NK-92 (cell line): Measurements from ENCODE around the gene ACACA.
"Not testable (repeated sequence)": the region's sequence is repeated elsewhere in the genome, so short reads cannot be mapped to it uniquely, and the experiment has no call there.

Source experiments
- DNase-seq: peaks from one replicate; lab custom pipeline; 2025; ENCODE audit not compliant: unreplicated experiment; lab: John Stamatoyannopoulos, UW

Gene ACACA

DNA sequence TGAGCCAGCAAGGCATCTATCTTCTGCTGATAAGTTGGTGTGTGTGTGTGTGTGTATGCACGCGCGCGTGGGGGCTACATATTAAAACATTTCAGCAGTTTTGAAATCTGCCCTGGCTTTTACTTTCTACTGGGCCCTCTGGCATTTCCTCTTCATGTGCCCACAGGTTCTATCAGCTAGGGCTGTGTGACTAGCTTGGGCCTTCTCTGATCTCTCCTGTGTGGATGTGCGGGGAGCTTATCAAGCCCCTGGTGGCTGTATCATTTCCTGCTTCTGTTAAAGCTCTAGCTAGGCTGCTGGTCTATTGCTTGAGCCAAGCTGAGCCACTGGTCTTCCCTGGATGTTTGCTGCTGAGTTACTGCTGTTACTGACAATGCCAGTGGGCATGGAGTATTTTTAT lies 325.3 kb downstream of the ACACA start:
- no peak for DNase-seq

DNA sequence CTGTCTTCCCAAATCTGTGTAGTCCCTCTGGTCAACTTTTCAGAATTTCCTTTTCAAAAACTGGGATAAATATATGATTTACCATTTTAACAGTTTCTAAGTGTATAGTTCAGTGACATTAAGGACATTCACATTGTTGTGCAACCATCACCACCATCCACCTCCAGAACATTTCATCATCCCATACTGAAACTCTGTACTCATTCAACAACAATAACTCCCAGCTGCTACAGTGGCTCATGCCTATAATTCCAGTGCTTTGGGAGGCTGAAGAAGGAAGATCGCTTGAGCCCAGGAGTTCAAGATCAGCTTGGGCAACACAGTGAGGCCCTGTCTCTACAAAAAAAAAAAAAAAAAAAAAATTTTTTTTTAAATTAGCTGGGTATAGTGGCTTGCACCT lies 326.9 kb downstream of the ACACA start:
- no peak for DNase-seq

DNA sequence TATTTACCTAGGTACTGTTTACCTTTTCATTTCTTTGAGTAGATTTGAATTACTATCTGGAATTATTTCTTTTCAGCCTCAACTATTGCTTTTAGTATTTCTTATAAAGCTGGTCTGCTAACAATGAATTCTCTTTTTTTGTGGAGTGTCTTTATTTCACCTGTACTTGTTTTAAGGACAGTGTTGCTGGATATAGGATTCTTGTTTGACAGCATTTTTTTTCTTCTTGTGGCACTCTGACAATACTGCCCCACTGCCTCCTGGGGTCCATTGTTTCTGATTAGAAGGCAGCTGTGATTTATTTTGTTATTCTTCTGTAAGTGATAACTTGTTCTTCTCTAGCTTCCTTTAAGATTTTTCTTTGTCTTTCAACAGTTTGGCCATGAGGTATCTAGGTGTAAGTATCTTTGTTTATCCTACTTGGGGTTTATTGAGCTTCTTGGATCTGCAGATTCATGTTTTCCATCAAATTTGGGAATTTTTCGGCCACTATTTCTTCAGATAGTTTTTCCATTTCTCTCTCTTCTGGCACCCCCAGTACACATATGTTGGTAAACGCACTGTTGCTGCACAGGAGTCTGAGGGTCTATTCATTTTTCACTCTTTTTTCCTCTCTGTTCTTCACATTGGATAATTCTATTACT lies 327.4 kb downstream of the ACACA start:
- no peak for DNase-seq

DNA sequence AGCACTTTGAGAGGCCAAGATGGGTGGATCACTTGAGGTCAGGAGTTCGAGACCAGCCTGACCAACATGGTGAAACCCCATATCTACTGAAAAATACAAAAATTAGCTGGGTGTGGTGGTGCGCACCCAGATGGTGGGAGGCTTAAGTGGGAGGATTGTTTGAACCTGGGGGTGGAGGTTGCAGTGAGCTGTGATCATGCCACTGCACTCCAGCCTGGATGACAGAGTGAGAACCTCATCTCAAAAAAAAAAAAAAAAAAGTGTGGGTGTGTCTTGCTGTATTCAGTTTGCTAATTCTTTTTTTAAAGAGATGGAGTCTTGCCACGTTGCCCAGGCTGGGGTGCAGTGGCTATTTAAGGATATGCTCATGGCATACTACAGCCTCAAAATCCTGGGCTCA lies 333.2 kb downstream of the ACACA start:
- DNase-seq, result not testable (repeated sequence)

DNA sequence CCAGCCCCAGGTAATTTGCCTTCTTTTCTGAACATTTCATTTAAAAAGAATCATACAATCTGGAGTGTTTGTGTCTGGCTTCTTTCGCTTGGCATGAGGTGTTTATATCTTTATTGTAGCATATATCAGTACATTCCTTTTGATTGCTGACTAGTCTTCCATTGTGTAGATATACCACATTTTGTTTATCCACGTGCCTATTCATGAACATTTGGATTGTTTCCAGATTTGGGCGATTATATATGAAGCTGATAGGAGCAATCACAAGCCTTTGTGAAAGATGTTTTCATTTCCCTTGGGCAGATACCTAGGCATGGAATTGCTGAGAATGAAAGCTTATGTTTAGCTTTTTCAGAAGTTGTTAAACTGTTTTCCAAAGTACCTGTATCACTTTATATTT lies 337.5 kb downstream of the ACACA start:
- no peak for DNase-seq

DNA sequence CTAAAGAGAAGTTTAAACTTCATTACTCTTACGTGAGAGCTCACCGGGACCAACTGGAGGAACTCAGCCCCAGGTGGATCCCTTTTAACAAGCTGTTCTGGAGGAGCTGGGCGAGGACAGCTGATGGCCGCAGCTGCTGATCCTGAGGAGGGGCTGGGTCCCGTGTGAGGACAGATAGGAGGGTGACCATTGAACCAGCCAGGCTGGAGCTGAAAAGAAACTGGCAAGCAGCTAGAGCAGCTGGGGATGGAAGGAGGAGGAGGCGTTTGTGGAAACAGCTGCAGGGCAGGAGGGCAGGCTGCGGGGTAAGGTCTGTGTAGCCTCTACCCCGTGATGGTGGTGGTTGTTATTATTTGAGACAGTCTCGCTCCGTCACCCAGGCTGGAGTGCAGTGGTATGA lies 338.4 kb downstream of the ACACA start:
- DNase-seq, result no peak

DNA sequence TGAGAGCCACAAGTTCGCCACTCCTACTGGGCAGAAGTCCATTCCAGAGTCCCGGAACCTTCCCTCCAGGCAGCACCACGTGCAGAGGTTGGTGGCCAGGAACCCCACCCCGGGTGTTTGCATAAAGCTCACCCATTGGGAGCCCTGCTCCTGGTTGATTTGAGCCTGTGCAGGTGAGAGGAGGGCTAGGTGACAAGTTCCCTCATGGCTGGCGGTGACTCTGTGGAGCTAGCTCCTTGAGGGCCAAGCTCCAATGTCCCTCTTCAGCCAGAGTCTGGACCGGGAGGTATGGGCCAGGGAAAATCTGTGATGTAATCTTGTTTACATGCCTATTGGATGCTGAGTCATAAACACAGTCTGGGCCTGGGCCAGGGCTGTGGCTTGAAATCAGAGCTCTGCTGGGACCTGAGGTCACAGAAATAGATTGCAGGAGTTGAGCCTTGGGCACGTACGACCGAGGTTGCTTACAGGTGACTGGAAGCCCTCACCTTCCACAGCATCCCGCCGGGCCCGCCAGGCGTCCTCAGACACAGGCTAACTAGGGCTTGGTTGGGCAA lies 339.0 kb downstream of the ACACA start:
- no peak for DNase-seq

DNA sequence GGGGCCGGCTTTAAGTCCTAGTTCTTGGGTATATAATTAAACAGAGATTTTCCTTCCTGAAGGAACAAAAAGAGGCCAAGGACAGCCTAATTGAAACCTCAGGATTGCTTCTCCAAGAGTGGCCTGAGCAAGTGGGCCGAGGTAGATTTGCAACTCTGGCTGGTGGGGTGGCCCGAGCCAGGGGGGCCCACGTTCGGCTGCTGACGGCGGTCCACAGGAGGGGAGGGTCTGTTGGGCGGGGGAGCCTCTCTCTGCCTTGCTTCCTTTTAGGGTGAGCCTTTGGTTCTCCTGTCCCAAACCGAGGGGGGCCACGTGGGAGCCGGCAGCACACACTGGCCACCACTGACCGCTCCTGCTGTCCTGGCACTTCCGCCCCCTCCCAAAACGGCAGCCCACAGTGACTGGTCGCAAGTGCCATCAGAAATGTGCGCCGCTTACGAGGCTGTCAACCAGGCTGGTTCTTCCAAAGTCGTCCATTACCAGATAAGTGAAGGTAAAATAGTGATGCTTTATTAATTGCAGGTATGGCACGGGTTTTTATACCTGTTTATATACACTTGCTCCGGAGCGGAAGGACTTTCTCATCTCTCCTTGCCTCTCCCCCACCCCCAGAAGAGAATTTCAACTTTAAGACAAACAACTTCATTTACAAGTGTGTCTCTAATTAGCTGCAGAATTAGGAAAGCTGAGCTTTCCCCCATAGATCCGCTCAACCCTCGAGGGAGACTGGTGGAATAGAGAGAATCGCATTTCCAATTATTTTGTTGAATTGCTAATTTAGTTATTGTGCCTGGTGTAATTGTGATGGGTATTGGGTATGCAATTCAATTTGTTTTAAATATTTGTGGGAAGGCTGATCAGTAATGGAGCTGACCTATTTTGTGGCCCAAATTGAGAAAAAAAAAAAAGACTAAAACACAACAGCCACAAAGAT lies 340.0 kb downstream of the ACACA start:
- DNase-seq, result no peak

DNA sequence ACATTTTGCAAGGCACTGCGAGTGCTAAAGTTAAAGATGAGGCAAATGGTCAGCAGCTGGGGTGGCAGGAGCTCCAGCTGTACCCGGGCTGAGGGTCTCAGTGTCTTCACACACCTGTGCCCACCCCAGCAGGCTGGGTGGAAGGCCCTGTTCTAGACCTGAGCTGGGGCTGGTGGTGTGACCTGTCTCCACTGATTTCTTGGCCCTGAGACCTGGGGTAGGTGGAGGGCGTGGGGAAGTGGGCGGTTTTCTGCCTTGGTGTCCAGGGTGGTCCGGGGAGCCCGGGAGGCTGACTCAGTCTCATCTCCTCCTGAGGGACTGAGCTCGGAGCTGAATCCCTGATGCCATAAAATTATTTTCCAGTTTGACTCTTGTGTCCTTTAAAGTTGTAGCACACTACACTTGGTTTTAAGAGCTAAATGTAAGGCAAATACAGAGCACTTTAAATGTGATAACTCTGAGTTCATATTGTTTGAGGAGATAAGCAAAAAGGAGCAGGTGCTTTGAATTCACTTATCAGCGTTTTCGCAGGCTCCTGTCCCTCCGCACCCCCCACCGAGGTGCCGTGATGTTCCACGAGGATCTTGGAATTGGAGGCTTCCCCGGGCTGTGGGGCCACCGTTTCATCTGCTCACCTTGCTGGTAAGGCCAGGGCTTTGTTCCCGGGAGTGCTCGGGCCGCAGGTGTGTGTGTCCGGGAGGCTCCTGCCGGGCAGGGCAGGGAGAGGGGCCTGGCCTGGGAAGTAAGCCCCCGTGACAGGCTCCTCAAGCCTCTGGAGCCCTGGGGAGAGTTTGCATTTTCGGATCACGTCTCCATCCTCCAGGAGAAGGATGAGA lies 340.9 kb downstream of the ACACA start:
- DNase-seq, result no peak

DNA sequence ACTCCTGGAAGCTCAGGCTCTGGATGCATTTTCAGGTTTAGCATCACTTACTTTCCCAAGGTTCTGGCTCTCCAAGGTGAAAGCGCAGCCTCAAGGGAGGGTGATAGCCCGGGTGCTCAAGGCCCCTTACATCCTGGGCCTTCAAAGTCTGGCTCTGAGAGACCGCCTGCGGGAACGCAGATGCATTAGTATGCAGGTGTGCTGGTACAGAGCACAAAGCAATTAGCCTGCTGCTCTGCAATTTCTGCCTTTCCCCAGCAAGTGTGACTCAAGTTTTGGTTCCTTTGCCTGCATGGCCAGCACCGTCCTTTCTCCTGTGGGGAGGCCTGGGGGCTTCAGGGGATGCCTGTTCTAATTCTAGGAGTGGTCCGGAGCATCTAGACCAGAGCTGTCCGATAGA lies 341.7 kb downstream of the ACACA start:
- DNase-seq, result no peak

DNA sequence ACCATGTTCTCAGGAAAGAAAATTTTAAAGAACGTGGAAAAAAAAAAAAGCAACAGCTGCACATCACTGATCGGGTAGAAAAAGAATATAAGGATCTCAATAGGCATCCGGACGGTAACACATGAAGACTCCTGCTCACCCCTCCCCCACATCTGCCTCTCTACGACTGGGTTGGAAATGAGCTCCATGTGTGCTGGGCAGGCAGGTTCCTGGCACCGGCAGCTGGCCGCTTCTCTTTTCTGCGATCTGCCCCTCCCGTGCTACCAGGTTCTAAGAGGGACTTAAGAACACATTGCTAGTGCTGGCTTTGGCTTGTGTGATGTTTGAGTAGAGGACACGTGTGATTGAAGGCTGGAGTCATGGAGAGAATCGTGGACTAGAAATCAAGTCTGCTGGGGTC lies 342.4 kb downstream of the ACACA start:
- DNase-seq, result no peak

DNA sequence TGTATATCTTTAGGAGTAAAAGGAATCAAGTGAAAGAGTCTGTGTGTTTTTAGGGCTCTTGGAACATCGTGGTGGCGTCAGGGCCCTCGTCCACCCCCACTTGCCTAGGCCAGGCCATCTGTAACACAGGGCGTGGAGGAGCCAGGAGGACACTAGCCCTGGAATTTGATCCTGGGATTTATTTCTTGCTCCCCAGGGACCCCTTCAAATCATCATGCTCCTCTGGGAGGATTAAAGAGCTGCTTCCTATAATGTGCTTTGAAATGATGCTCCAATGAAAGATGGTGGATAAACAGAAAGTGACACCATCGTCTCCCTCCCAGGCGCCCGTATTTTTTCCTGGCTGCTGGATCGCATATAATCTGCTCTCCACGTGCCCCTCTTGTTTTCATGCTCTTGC lies 344.6 kb downstream of the ACACA start:
- no peak for DNase-seq

DNA sequence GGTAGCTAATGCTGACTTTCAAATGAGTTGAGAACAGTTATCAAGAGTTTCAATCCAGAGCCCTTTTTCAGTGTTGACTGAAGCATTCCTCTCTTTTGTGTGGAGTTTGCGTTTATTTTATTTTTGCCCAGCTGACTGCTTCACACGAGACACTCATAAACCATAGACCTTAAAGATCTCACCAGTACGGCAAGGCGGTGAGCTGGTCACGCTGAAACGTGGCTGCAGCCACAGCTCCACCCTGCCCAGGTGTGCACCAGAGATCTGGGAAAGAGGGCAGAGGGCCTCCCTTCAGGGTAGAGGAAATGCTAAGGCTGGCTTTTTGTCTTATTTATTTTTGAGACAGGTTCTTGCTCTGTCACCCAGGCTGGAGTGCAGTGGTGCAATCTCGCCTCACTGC lies 345.7 kb downstream of the ACACA start:
- no peak for DNase-seq

DNA sequence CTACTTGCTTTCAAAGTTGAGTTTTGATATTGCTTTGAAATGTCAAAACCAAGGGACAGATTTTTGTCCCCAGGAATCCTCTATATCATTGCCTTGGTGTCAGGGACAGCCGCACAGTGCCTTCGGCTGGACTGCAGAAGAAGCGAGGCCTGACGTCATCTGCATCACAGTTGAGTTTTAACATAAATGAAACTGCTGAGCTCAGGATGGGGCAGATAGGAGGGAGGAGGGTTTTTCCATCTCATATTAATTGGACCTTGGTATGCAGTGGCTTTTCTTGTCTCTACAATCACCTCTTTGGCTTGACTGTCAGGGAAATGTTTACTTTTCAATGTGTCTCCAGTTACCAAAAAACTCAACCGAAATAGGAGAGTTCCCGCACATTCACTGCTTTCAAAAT lies 346.5 kb downstream of the ACACA start:
- DNase-seq, result no peak

DNA sequence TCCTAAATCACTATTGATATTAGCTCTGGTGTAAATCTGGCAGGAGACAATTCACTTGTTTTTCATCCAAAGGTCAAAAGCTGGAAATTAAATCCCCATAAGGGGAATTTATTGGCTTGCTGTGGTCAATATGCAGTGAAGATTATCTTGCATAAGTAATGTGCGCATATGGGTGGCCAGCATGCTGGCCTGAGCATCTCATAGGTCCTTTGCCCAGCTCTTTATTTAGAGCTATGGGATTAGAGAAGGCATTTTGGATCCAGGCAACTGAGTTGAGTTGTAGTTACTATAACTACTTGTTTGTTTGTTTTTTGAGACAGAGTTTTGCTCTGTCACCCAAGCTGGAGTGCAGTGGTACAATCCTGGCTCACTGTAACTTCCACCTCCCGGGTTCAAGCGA lies 347.1 kb downstream of the ACACA start:
- no peak for DNase-seq

DNA sequence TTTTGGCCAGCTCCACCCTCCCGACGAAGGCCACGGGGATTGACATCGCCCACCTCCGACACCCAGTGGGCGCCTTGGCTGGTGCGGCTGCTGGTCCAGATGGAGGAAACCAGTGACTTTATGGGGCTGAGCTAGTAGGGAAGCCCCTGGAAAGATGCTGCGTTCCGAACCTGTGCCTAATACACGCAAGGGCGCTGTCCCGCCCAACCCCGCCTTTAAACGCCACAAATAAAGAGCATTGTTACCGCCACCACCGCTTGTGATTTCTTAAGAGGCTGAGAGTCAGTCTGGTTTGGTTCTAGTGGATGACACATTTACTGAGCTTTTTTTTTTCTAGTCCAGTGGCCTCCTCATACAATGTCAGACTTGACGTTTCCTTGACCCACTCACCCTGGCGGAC lies 350.0 kb downstream of the ACACA start:
- no peak for DNase-seq

DNA sequence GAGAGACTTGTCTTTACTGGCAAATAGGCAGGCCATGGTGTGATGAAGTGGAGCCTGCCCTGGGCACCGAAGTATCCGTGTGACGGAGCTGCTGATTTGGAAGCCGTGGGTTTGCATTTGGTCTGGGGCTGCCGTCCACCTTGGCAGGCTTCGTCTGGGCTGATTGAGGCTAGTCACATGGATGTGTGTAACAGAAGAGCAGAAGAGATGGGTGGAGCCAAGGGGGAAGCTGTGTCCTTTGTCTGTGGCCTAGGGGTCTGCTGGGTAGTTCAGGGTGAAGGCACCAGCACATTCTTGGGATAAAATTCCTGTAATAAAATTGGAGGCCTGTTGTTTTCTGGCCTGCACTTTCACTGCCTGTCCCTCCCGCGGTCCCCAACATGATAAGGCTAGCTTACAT lies 351.7 kb downstream of the ACACA start:
- DNase-seq, result no peak

DNA sequence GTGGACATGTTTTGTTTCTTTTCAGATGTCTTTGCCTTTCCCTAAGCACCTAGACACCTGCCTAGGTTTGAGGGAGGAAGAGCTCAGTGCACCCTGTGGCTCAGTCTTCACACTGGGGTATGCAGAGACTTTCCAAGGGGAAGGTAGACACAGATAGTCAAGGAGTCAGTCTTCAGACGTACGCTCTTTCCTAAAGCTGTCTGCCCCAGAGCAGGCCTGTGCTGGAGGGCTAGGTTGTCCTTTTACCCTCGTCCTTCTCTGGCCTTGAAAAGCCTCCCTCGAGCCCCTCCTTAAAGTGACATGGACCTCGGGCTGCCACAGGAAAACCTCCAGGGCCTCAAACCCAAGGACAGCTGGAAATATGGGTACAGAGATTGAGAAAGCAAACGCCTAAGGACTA lies 354.2 kb downstream of the ACACA start:
- no peak for DNase-seq

DNA sequence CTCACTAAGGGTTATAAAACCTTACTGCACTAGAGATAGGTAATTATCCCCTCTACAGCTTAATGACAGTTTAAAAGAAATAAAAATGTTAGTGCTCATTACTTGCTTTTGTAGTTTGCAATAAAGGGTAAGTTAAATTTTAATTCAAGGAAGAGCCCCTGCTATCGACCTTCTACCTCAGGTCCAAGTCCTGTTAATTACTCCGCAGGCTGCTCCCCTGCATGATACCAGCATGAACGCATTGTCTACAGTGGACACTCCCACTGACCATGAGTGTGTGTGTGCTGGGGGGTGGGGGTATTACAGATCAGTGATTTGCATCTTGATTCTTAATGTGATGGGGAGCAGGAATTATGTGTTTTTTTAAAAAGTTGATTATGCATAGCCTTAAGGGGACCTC lies 354.8 kb downstream of the ACACA start:
- DNase-seq, result no peak

DNA sequence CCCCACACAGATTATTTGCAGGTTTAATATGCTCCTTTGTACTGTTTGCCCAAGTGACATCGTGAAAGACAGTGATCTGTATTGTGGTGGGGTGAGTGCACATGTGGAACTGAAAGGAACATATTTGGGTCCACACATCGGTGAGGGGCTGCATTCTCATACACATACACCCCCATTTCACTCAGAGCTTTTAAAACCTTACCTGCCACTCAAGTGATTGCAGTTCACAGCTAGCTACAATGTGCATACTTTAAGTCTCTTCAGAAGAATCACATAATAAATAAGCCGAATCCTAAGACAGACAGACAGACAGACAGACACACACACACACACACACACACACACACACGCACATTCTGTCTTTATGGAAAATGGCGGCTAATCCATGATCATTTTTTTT lies 355.3 kb downstream of the ACACA start:
- DNase-seq, result no peak

DNA sequence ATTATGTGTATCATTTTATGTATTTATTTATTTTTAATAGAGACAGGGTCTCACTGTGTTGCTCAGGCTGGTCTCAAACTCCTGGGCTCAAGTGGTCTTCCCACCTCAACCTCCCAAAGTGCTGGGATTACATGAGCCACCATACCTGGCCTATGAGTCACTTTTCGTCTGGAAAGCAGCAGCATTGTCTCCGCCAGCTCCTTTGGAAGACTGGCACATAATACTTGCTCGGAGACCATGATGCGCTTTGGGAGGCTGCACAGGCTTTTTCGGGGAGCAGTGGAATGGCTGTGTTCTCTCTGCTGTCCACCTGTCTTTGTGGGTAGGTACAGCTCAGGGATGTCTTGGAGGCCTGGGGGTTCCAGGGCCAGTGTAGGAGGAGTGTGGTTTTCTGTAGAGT lies 355.7 kb downstream of the ACACA start:
- DNase-seq, result no peak
